Activated T-helper 1 cell treated with anti-CD3 and anti-CD28 coated beads, Interleukin-12 subunit alpha, Interleukin-12 subunit beta, Interleukin-2, Interleukin-4 antibody, amounts not matched to agents 30 ng/mL and 10 ng/mL and 1 ng/mL, durations not matched to agents 14 hours and 24 hours and 36 hours (primary cell): ENCODE measurements around the gene ZBTB8A. TPM values are rescaled to one million over a fixed set of nuclear protein-coding genes. Genes with fewer than 3 reads are reported as not detected.
A peak's percentile ranks its signal among the peaks of the same experiment; 100 is the strongest.
"Not testable (repeated sequence)": the region's sequence is repeated elsewhere in the genome, so short reads cannot be mapped to it uniquely, and the experiment has no call there.

Experiments used
- DNase-seq: peaks from one replicate; pipeline ENCODE4 v3.0.0; 2021; ENCODE audit warnings: low spot score
- H3K27ac Mint-ChIP-seq: one replicate; pipeline ENCODE4 v1.8.0; 2021; ENCODE audit warnings: mild to moderate bottlenecking, mixed read lengths
- H3K27me3 Mint-ChIP-seq: one replicate; pipeline ENCODE4 v1.8.0; 2022; ENCODE audit warnings: mild to moderate bottlenecking, moderate library complexity, mixed read lengths; ENCODE audit not compliant: insufficient read depth
- H3K36me3 Mint-ChIP-seq: one replicate; pipeline ENCODE4 v1.8.0; 2021; ENCODE audit warnings: low read depth, mixed read lengths
- H3K4me1 Mint-ChIP-seq: one replicate; pipeline ENCODE4 v1.8.0; 2021; ENCODE audit warnings: low read depth, mixed read lengths
- H3K4me3 Mint-ChIP-seq: one replicate; pipeline ENCODE4 v1.8.0; 2021; ENCODE audit warnings: mild to moderate bottlenecking, moderate library complexity, mixed read lengths
- H3K9me3 Mint-ChIP-seq: one replicate; pipeline ENCODE4 v1.8.0; 2021; ENCODE audit warnings: mixed read lengths
- intact Hi-C: fragments of 100-400 bp; cut with micrococcal nuclease; formaldehyde crosslinking; loops from one replicate; pipeline ENCODE4 v1.15.1; 2024
- total RNA-seq: library from RNA; stranded (reverse); gene quantifications from 2 replicates; pipeline ENCODE4 v1.2.3, GENCODE V29; 2022

The ZBTB8A gene
- total RNA-seq, 1 donor from 2014 or later: 0.41 TPM

- no peaks in the 10 kb centered on the region for H3K9me3 Mint-ChIP-seq
Measured at GRCh38 chr1:32516402-32516801, 22.8 kb upstream of the ZBTB8A start.

GRCh38 chr1:32518976-32519375, 20.3 kb upstream of the ZBTB8A start:
- DNase-seq: no peak
- intact Hi-C loops: no loop called here
- Mint-ChIP-seq H3K9me3 (no peaks in the 10 kb centered on the region), H3K27me3 (peaks cover 11% of the 10 kb centered on the region), H3K4me3 (no peak overlapping the region), H3K27ac (no peak overlapping the region), H3K36me3 (no peaks in the 10 kb centered on the region), H3K4me1 (peaks cover 5% of the 10 kb centered on the region)

More at GRCh38 chr1:32516402-32516801, 22.8 kb upstream of the ZBTB8A start:
- Mint-ChIP-seq H3K36me3 (no peaks in the 10 kb centered on the region), H3K27ac (no peak overlapping the region), H3K4me3 (no peak overlapping the region), H3K4me1 (peaks cover 5% of the 10 kb centered on the region), H3K27me3 (peaks cover 9% of the 10 kb centered on the region)
- intact Hi-C loops: no loop called here
- no peak for DNase-seq

GRCh38 chr1:32521165-32521564, 18.1 kb upstream of the ZBTB8A start:
- DNase-seq: no peak
- Mint-ChIP-seq H3K27ac (peak overlapping the region; percentile 20), H3K36me3 (no peaks in the 10 kb centered on the region), H3K4me3 (peak overlapping the region; percentile 50), H3K9me3 (no peaks in the 10 kb centered on the region), H3K27me3 (peaks cover 7% of the 10 kb centered on the region), H3K4me1 (peaks cover 5% of the 10 kb centered on the region)
- intact Hi-C loops: no loop called here

GRCh38 chr1:32525053-32525452, 14.2 kb upstream of the ZBTB8A start:
- Mint-ChIP-seq H3K27me3 (peaks cover 11% of the 10 kb centered on the region), H3K4me3 (no peak overlapping the region), H3K36me3 (no peaks in the 10 kb centered on the region), H3K27ac (no peak overlapping the region), H3K9me3 (no peaks in the 10 kb centered on the region), H3K4me1 (peaks cover 5% of the 10 kb centered on the region)
- DNase-seq: no peak
- intact Hi-C loops: no loop called here

- Mint-ChIP-seq H3K4me1 (no peaks in the 10 kb centered on the region), H3K36me3 (no peaks in the 10 kb centered on the region), H3K27ac (no peak overlapping the region), H3K4me3 (no peak overlapping the region), H3K9me3 (no peaks in the 10 kb centered on the region), H3K27me3 (peaks cover 11% of the 10 kb centered on the region)
- DNase-seq: no peak
- intact Hi-C loops: no loop called here
Measured at GRCh38 chr1:32525661-32526444, 13.4 kb upstream of the ZBTB8A start.

GRCh38 chr1:32528550-32528949, 10.7 kb upstream of the ZBTB8A start:
- H3K27me3 Mint-ChIP-seq, H3K9me3 Mint-ChIP-seq, H3K27ac Mint-ChIP-seq, intact Hi-C loops, H3K4me1 Mint-ChIP-seq, H3K36me3 Mint-ChIP-seq, DNase-seq, H3K4me3 Mint-ChIP-seq: not testable (repeated sequence)

- no peaks in the 10 kb centered on the region for H3K9me3 Mint-ChIP-seq
- no peaks in the 10 kb centered on the region for H3K36me3 Mint-ChIP-seq
- peaks cover 49% of the 10 kb centered on the region for H3K27me3 Mint-ChIP-seq
- DNase-seq: no peak
- intact Hi-C loops: no loop called here
- H3K4me3 Mint-ChIP-seq: no peak overlapping the region
- H3K4me1 Mint-ChIP-seq: peaks cover 2% of the 10 kb centered on the region
- H3K27ac Mint-ChIP-seq: no peak overlapping the region
Measured at GRCh38 chr1:32533792-32534327, 5.4 kb upstream of the ZBTB8A start.

- Mint-ChIP-seq H3K27me3 (peaks cover 65% of the 10 kb centered on the region), H3K36me3 (no peaks in the 10 kb centered on the region), H3K4me3 (no peak overlapping the region), H3K27ac (no peak overlapping the region), H3K9me3 (no peaks in the 10 kb centered on the region), H3K4me1 (peaks cover 12% of the 10 kb centered on the region)
- no peak for DNase-seq
- intact Hi-C loops: no loop called here
Measured at GRCh38 chr1:32536117-32536516, 3.1 kb upstream of the ZBTB8A start.

- Mint-ChIP-seq H3K27me3 (peaks cover 72% of the 10 kb centered on the region), H3K9me3 (no peaks in the 10 kb centered on the region), H3K4me1 (peaks cover 12% of the 10 kb centered on the region), H3K4me3 (no peak overlapping the region), H3K27ac (no peak overlapping the region), H3K36me3 (peaks cover 2% of the 10 kb centered on the region)
- intact Hi-C loops: no loop called here
- DNase-seq: no peak
Measured at GRCh38 chr1:32536764-32537163, 2.5 kb upstream of the ZBTB8A start.

- no peaks in the 10 kb centered on the region for H3K9me3 Mint-ChIP-seq
Measured at GRCh38 chr1:32539584-32540571, 651 bp downstream of the ZBTB8A start.

GRCh38 chr1:32540605-32541004, 1.4 kb downstream of the ZBTB8A start:
- Mint-ChIP-seq H3K27ac (no peak overlapping the region), H3K36me3 (peaks cover 2% of the 10 kb centered on the region), H3K27me3 (peaks cover 68% of the 10 kb centered on the region), H3K4me1 (peaks cover 12% of the 10 kb centered on the region), H3K9me3 (no peaks in the 10 kb centered on the region), H3K4me3 (peak overlapping the region; percentile 80)
- intact Hi-C loops: no loop called here
- no peak for DNase-seq

More at GRCh38 chr1:32539584-32540571, 651 bp downstream of the ZBTB8A start:
- no peak for DNase-seq
- peak overlapping the region; percentile 26 for H3K27ac Mint-ChIP-seq
- peaks cover 73% of the 10 kb centered on the region for H3K27me3 Mint-ChIP-seq
- H3K36me3 Mint-ChIP-seq: peaks cover 2% of the 10 kb centered on the region
- intact Hi-C loops: no loop called here
- peaks cover 12% of the 10 kb centered on the region for H3K4me1 Mint-ChIP-seq
- H3K4me3 Mint-ChIP-seq: peak overlapping the region; percentile 80

- H3K27ac Mint-ChIP-seq: no peak overlapping the region
- DNase-seq: no peak
- H3K4me3 Mint-ChIP-seq: peak overlapping the region; percentile 12
- peaks cover 2% of the 10 kb centered on the region for H3K36me3 Mint-ChIP-seq
- intact Hi-C loops: no loop called here
- H3K9me3 Mint-ChIP-seq: no peaks in the 10 kb centered on the region
- peaks cover 64% of the 10 kb centered on the region for H3K27me3 Mint-ChIP-seq
- H3K4me1 Mint-ChIP-seq: peaks cover 12% of the 10 kb centered on the region
Measured at GRCh38 chr1:32541064-32541566, 1.9 kb downstream of the ZBTB8A start.
